H1 (cell line): ENCODE data around the gene TNIK. TPM values are rescaled to one million over a fixed set of nuclear protein-coding genes. Genes with fewer than 3 reads are reported as not detected.

Source experiments
- BACH1 ChIP-seq: IDR thresholded peaks from 2 replicates; pipeline ENCODE4 v1.6.1; 2012; ENCODE audit warnings: low read length, improper control_type of control experiment
- CHD7 ChIP-seq: fragments of 300-600 bp; sonication (generic); IDR thresholded peaks from 2 replicates; pipeline ENCODE4 v1.7.1; 2012; ENCODE audit warnings: low read length, moderate library complexity, mild to moderate bottlenecking, inconsistent platforms; ENCODE audit not compliant: insufficient replicate concordance
- RAD21 ChIP-seq, 2 experiments: IDR thresholded peaks in 1 of 2; conservative IDR thresholded peaks in 1 of 2; 2 replicates each; pipeline ENCODE4 v1.6.1; 2011; ENCODE audit warnings: low read depth in 2 of 2, low read length in 2 of 2, improper control_type of control experiment in 1 of 2, inconsistent platforms in 1 of 2, mild to moderate bottlenecking in 1 of 2, moderate library complexity in 1 of 2
- polyA plus RNA-seq, 7 experiments: library from polyadenylated mRNA; depleted of rRNA in 3 of 7; stranded (reverse) in 5 of 7; unstranded in 2 of 7; fragments of >200 nt in 5 of 7; fragments of 200-250 nt in 2 of 7; gene quantifications; 1 replicate in 5 of 7; 2 replicates in 1 of 7; 4 replicates in 1 of 7; pipeline versions ENCODE4 v1.2.1 to v1.2.3, GENCODE V29; 2011 to 2013; ENCODE audit warnings: missing spikeins in 2 of 7, mixed read lengths in 2 of 7
- total RNA-seq: library from RNA; stranded (reverse); fragmentation: NEBNext Ultra II Directional; extraction: Animal tissue kit (Norgen Biotek cat#: 25700); gene quantifications from 2 replicates; pipeline ENCODE4 v1.2.1, GENCODE V29; 2021

Gene TNIK
- total and polyA plus RNA-seq, 2 of the 8 experiments (the other 6 are each of a cell fraction or from before 2014, with no cell fraction given): 7.4 to 42.0 TPM

- TF ChIP-seq CHD7 (no peak), RAD21 (IDR thresholded peaks at IDR 0.05 in 1 of 2, conservative IDR thresholded peaks at IDR 0.05 in 1 of 2; ENCODE audit: low read depth in 2 of 2, low read length in 2 of 2) (no peak), BACH1 (no peak)
Observed at GRCh38 chr3:171204942-171205341, 255.3 kb downstream of the TNIK start (continued).
